ENCODE data around the gene SAMD15.
"Not testable (repeated sequence)": the region's sequence is repeated elsewhere in the genome, so short reads cannot be mapped to it uniquely, and the experiment has no call there.

Gene SAMD15

GRCh38 chr14:77376771-77377501 is at the start of gene SAMD15, which contains the start of gene TMED8:
TSS of gene SAMD15 (plus strand) at chr14:77377379. CDS start at chr14:77377419, 40 bp downstream.
TSS of gene TMED8 (minus strand) at chr14:77377094. CDS start at chr14:77377053, 41 bp downstream.
- DNase-seq (ENCODE audit: low spot score) = peak; percentile 86

- no peak for DNase-seq (ENCODE audit: low spot score)
Measured at GRCh38 chr14:77329872-77330271, 47.3 kb upstream of the SAMD15 start.

GRCh38 chr14:77335576-77335975 is 41.6 kb upstream of the SAMD15 start:
- no peak for DNase-seq (ENCODE audit: low spot score)

- not testable (repeated sequence) for DNase-seq (ENCODE audit: low spot score)
Measured at GRCh38 chr14:77337255-77337654, 39.9 kb upstream of the SAMD15 start.

- DNase-seq (ENCODE audit: low spot score) = no peak
Measured at GRCh38 chr14:77337880-77338279, 39.3 kb upstream of the SAMD15 start.

GRCh38 chr14:77338302-77338701 is 38.9 kb upstream of the SAMD15 start:
- no peak for DNase-seq (ENCODE audit: low spot score)

GRCh38 chr14:77339407-77339806 is 37.8 kb upstream of the SAMD15 start:
- DNase-seq (ENCODE audit: low spot score) = peak; percentile 46

GRCh38 chr14:77340389-77340788 is 36.8 kb upstream of the SAMD15 start:
- no peak for DNase-seq (ENCODE audit: low spot score)

DNA sequence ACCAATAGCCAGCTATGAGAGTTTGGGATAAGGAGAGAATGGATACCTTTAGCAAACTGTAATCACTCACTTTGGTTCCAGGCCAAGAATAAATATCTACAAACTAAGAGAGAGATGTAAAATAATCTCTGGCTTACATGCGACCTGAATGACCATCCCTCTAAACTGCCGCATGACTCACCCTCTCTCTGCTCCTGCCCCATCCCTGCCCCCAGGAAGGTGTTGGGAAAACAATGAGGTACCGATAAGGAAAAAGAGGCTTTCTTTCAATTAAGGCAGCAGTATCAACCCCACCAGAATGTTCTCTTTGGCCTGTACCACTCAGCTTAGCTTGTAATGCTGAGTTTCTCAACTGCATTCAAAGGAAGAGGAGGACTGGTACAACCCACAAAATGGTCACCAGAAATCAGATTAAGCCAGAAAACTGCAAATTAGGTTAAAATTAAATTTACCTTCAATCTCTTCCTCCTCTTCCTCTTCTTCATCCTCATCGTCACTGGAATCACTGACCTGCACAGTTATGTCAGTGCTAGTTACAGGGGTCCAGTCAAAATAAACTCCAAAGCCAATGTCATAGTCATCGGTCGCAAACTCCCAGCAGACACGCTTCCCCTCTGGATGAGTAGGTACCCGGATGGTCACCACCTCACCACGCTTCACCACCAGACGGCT is 34.3 kb upstream of the SAMD15 start:
- DNase-seq (ENCODE audit: low spot score) = no peak

DNA sequence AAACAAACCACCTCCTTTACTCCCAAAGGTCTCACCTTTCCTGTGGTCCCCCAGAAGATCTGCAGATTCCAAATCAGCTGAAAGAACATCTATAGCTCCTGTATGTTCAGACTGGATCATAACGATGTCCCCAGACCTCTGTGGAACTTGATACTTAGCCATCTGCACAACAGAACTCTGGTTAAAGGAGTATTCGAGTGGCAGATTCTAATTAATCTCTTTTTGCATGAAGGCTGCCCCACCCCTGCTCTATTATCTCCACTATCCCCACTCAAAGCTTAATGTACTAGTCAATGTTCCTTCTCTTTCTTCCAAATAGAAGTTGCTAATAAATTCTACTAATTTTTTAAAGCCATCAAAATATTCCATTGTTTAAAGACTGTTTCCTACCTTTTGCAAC is 33.5 kb upstream of the SAMD15 start:
- DNase-seq (ENCODE audit: low spot score) = no peak

GRCh38 chr14:77344377-77344996 is 32.7 kb upstream of the SAMD15 start:
- DNase-seq (ENCODE audit: low spot score) = no peak

DNA sequence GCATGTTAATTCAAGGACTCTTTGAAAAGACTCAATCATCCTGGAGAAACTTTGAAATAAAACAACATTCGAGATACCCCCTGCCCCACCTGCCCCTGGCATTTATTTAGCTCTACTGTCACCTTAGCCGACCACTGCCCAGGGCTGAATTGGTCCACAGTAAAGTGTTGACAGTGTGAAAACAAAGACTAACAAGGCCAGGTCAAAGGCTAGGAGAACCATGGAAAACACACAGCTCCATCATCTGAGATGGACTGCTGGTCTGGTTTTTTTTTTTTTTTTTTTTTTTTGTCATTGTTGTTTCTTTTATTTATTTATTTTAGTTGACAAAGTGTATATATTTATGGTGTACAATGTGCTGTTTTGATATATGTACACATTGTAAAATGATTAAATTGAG is 30.7 kb upstream of the SAMD15 start:
- DNase-seq (ENCODE audit: low spot score) = no peak

GRCh38 chr14:77347751-77348150 is 29.4 kb upstream of the SAMD15 start:
- no peak for DNase-seq (ENCODE audit: low spot score)

DNA sequence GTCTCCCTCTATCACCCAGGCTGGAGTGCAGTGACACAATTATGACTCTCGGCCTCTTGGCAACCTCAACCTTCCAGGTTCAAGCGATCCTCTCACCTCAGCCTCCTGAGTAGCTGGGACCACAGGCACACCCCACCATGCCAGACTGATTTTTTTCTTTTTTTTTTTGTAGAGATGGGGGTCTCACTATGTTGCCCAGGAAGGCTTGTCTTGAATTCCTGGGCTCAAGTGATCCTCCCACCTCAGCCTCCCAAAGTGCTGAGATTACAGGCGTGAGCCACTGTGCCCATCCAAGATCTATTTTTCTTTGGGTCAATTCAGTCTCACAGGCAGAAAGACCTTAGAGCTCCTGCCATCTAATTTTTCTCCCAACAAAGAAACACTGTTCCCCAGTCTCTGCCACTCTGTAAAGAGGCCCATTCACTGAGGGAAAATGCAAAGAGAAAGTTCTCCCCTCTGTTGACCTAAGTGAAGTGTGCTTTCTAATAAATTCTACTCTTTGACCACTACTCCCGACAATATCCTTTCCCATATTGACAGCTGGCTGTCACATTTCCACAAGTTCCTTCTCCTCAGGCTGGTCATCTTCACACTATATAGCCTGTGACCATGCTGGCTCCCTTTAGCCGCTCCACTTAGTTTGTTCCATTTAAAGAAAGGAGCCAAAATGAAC is 23.6 kb upstream of the SAMD15 start:
- DNase-seq (ENCODE audit: low spot score) = no peak

DNA sequence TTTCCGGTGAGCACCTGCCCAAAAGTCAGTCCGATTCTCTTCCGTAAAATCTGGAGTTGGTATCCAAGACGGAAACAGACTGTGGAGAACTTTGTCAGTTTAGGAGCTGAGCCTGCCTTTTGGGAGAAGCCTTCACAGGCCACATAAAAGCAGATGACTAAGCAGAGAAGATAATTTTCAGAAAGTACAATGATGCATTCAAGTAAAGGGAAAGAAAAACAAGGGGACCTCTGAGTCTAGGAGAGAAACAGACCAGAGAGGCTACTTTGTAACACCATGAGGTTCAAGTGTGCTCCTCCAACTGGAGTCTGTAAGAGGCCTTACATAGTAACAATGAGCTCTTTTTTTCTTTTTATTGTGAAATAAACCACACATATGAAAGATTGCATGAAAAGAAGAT is 21.4 kb upstream of the SAMD15 start:
- no peak for DNase-seq (ENCODE audit: low spot score)

GRCh38 chr14:77356899-77357298 is 20.3 kb upstream of the SAMD15 start:
- no peak for DNase-seq (ENCODE audit: low spot score)

- no peak for DNase-seq (ENCODE audit: low spot score)
Measured at GRCh38 chr14:77359626-77360025, 17.6 kb upstream of the SAMD15 start.

GRCh38 chr14:77364146-77364545 is 13.0 kb upstream of the SAMD15 start:
- no peak for DNase-seq (ENCODE audit: low spot score)

GRCh38 chr14:77369285-77369684 is 7.9 kb upstream of the SAMD15 start:
- no peak for DNase-seq (ENCODE audit: low spot score)

DNA sequence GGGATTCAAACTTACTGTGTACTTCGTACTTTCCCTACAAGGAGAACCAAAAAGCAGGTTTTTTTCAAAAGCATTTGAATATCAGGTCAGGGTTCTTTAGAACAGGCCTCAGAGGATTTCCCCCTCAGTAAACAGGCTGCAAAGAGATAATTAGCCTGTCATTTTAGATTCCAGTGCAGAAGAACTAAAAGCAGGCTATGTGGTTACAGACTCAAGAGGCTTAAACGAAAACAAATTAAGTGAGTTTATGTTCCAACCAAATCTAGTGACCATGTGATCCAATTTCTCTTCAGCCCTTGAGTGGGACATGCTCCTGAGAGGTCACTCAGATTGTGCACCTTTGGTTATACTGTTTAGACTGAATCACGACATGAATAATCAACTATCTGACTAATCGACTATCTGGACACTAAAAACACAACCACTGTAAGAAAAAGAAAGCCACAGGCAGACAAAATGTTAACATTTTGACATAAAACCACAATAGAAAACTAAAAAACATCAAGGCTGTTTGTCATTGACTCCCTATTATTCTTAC is 4.8 kb upstream of the SAMD15 start:
- peak; percentile 11 for DNase-seq (ENCODE audit: low spot score)

- no peak for DNase-seq (ENCODE audit: low spot score)
Measured at GRCh38 chr14:77375164-77375950, 1.8 kb upstream of the SAMD15 start.
